OCI-LY3 (cell line): ENCODE data around the gene FBXL14.

Experiments used
- H2AFZ ChIP-seq: fragments of 200-600, 300-600 bp; shearing (Covaris generic); 2 replicates; pipeline ENCODE4 v1.6.0; 2014; ENCODE audit warnings: antibody characterized with exemption, low read depth, low read length
- H3K27ac ChIP-seq: fragments of 200-600, 300-600 bp; sonication (generic); 2 replicates; pipeline ENCODE4 v1.5.1; 2014; ENCODE audit warnings: mild to moderate bottlenecking, low read length, moderate library complexity, mixed read lengths
- H3K27me3 ChIP-seq: fragments of 200-600, 300-600 bp; sonication (generic); 2 replicates; pipeline ENCODE4 v1.6.1; 2014; ENCODE audit warnings: low read depth, low read length, mixed read lengths
- H3K36me3 ChIP-seq: fragments of 200-600, 300-600 bp; sonication (generic); replicated peaks from 2 replicates; pipeline ENCODE3; 2014; ENCODE audit warnings: low read depth, low read length, mixed read lengths
- H3K4me1 ChIP-seq: fragments of 300-600, 200-600 bp; sonication (generic); 2 replicates; pipeline ENCODE4 v1.6.1; 2014; ENCODE audit warnings: low read length, mixed read lengths
- H3K4me2 ChIP-seq: fragments of 200-600, 300-600 bp; sonication (generic); 2 replicates; pipeline ENCODE4 v1.6.1; 2014; ENCODE audit warnings: low read length, mixed read lengths
- H3K4me3 ChIP-seq: fragments of 300-600, 200-600 bp; sonication (generic); 2 replicates; pipeline ENCODE4 v1.5.1; 2014; ENCODE audit warnings: antibody characterized with exemption, mild to moderate bottlenecking, low read length, moderate library complexity
- H3K79me2 ChIP-seq: fragments of 300-600, 200-600 bp; shearing (Covaris generic); 2 replicates; pipeline ENCODE4 v1.6.1; 2014; ENCODE audit warnings: mild to moderate bottlenecking, low read length, mixed read lengths
- H3K9ac ChIP-seq: fragments of 300-600, 200-600 bp; shearing (Covaris generic); 2 replicates; pipeline ENCODE4 v1.6.0; 2014; ENCODE audit warnings: mild to moderate bottlenecking, low read length, moderate library complexity
- H3K9me3 ChIP-seq: fragments of 200-600, 300-600 bp; shearing (Covaris generic); 2 replicates; pipeline ENCODE4 v1.6.1; 2014; ENCODE audit warnings: low read length, mixed read lengths; ENCODE audit not compliant: insufficient read depth
- H4K20me1 ChIP-seq: fragments of 200-600, 300-600 bp; sonication (generic); 2 replicates; pipeline ENCODE4 v1.6.1; 2016; ENCODE audit warnings: low read length, mixed read lengths; ENCODE audit not compliant: insufficient read depth
- CTCF ChIP-seq: fragments of 200-600, 300-600 bp; sonication (generic); IDR thresholded peaks from 2 replicates; pipeline ENCODE4 v1.5.1; 2014; ENCODE audit warnings: antibody characterized with exemption, low read length, low read depth
- EZH2phosphoT487 ChIP-seq: fragments of 200-600 bp; shearing (Covaris generic); IDR thresholded peaks from 2 replicates; pipeline ENCODE4 v1.6.1; 2018; ENCODE audit warnings: antibody characterized with exemption, mixed run types, low read depth

FBXL14 gene

DNA sequence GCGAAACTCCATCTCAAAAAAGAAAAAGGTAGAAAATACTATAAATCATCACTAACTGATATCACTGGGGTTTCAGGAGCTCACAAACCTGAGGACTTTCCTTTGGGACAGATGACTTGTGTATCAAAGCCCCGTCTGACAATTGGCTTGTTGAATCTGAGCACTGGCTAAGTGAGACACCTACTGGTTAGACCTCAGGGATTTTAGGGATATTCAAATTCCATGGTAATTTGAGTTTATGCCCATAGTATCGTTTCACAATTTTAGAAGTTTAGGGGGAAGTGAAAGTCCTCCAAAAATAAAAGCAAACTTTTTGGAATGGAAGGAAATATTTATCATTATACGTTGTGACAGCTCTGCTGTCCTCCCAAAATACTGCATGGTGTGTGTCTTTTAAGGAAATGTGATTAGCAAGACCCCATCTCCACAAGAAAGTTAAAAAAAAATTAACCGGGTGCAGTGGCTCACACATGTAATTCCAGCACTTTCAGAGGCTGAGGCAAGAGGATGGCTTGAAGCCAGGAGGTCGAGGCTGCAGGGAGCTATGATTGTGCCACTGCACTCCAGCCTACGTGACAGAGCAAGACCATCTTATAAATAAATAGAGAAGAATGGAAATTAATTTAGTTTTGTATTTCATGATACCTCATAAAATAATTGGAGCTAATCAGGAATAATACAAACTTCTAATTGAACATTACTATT, 49.2 kb downstream of the FBXL14 start:
- no peak overlapping the region for H3K27ac ChIP-seq
- H3K36me3 ChIP-seq, result no peaks in the 10 kb centered on the region
- no peak overlapping the region for H3K4me3 ChIP-seq
- H3K9me3 ChIP-seq, result no peaks in the 10 kb centered on the region
- H2AFZ ChIP-seq, result no peak overlapping the region
- no peaks in the 10 kb centered on the region; the same call in 1 of the 2 replicates for H4K20me1 ChIP-seq
- TF ChIP-seq EZH2phosphoT487, result no peak
- TF ChIP-seq CTCF, result peak; percentile 48
- H3K79me2 ChIP-seq, result peaks cover 38% of the 10 kb centered on the region
- no peak overlapping the region for H3K9ac ChIP-seq
- H3K27me3 ChIP-seq, result no peaks in the 10 kb centered on the region
- peak overlapping the region; percentile 29; the same call in 1 of the 2 replicates for H3K4me2 ChIP-seq
- H3K4me1 ChIP-seq, result peaks cover 27% of the 10 kb centered on the region

DNA sequence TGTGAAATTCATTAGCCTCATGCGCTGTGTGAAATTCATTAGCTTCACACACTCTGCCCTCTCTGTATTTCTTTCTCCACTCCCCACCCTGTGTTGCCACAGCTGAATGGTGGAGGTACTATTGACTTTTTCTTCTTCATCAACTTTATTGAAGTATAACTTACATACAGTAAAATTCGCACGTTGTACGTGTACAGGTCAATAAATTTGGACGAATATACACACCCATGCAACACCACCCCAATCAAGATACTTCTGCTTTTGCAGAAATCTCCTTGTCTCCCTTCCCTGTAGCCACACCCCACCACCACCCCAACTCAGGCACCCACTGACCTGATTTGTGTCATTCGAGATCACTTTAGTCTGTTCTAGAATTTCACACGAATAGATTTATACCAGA, 51.8 kb downstream of the FBXL14 start:
- TF ChIP-seq CTCF, result no peak
- no peak for TF ChIP-seq EZH2phosphoT487
- H3K36me3 ChIP-seq, result no peaks in the 10 kb centered on the region
- H3K4me2 ChIP-seq, result no peak overlapping the region
- H4K20me1 ChIP-seq, result peaks cover 7% of the 10 kb centered on the region; the same call in 1 of the 2 replicates
- no peak overlapping the region for H3K4me3 ChIP-seq
- H3K79me2 ChIP-seq, result peaks cover 55% of the 10 kb centered on the region
- H3K9me3 ChIP-seq, result no peaks in the 10 kb centered on the region
- H3K9ac ChIP-seq, result no peak overlapping the region
- no peaks in the 10 kb centered on the region for H3K27me3 ChIP-seq
- no peak overlapping the region for H3K27ac ChIP-seq
- peaks cover 19% of the 10 kb centered on the region for H3K4me1 ChIP-seq
- no peak overlapping the region for H2AFZ ChIP-seq

DNA sequence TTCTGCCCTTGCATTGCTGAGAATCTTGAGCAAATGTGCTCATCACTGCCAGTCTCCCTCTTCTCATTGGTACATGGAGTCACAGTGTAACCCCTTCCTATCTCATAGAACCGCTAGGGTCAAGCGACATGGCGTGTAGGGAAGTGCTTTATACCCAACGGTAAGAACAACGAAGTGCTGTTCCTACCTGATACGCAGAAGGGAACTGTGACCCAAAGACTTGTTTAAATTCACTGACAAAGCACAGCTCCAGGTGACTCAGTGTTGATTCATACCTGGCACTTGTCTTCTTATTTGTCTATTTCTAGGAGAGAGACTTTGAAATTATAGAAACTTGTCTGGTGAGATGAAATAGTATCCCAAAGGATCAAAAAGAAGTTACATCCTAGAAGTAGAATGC, 53.7 kb downstream of the FBXL14 start:
- H4K20me1 ChIP-seq, result peaks cover 12% of the 10 kb centered on the region; the same call in 1 of the 2 replicates
- no peak overlapping the region for H3K27ac ChIP-seq
- peaks cover 8% of the 10 kb centered on the region for H3K4me1 ChIP-seq
- TF ChIP-seq EZH2phosphoT487 (no peak), CTCF (no peak)
- no peak overlapping the region for H3K4me2 ChIP-seq
- H3K36me3 ChIP-seq, result no peaks in the 10 kb centered on the region
- no peaks in the 10 kb centered on the region for H3K27me3 ChIP-seq
- peaks cover 62% of the 10 kb centered on the region for H3K79me2 ChIP-seq
- no peak overlapping the region for H3K4me3 ChIP-seq
- H3K9ac ChIP-seq, result no peak overlapping the region
- H3K9me3 ChIP-seq, result no peaks in the 10 kb centered on the region
- H2AFZ ChIP-seq, result no peak overlapping the region

GRCh38 chr12:1539135-1539534, 55.2 kb downstream of the FBXL14 start:
- H3K79me2 ChIP-seq, result peaks cover 76% of the 10 kb centered on the region
- TF ChIP-seq EZH2phosphoT487 (no peak), CTCF (no peak)
- H3K27ac ChIP-seq, result no peak overlapping the region
- no peak overlapping the region for H2AFZ ChIP-seq
- H3K9me3 ChIP-seq, result no peaks in the 10 kb centered on the region
- H3K36me3 ChIP-seq, result no peaks in the 10 kb centered on the region
- H3K4me3 ChIP-seq, result no peak overlapping the region
- 0 out of 2 replicates have a peak, but pooled peaks cover 12% of the 10 kb centered on the region for H4K20me1 ChIP-seq
- H3K4me2 ChIP-seq, result no peak overlapping the region
- H3K9ac ChIP-seq, result no peak overlapping the region
- H3K4me1 ChIP-seq, result peaks cover 10% of the 10 kb centered on the region
- H3K27me3 ChIP-seq, result no peaks in the 10 kb centered on the region
